H1 (cell line): Measurements from ENCODE around the gene ADGRL3.

Experiments
- CREB1 ChIP-seq: IDR thresholded peaks from 2 replicates; pipeline ENCODE4 v1.6.1; 2012; ENCODE audit warnings: inconsistent platforms
- CTCF ChIP-seq, 3 experiments: IDR thresholded peaks; 1 replicate in 2 of 3; 2 replicates in 1 of 3; pipeline versions ENCODE4 v1.5.1 to v1.6.1; 2011; ENCODE audit warnings: low read length in 3 of 3, mild to moderate bottlenecking in 3 of 3, inconsistent platforms in 2 of 3, low read depth in 1 of 3, moderate library complexity in 1 of 3; ENCODE audit not compliant: insufficient read depth in 1 of 3; ENCODE audit errors: control extremely low read depth in 1 of 3
- NRF1 ChIP-seq: IDR thresholded peaks from 2 replicates; pipeline ENCODE4 v1.6.1; 2011; ENCODE audit warnings: mild to moderate bottlenecking, low read depth, low read length, improper control_type of control experiment
- POLR2A ChIP-seq, 2 experiments: IDR thresholded peaks; 1 replicate in 1 of 2; 2 replicates in 1 of 2; pipeline ENCODE4 v1.6.1; 2011; ENCODE audit warnings: low read depth in 2 of 2, low read length in 2 of 2, mild to moderate bottlenecking in 2 of 2; ENCODE audit errors: control extremely low read depth in 1 of 2
- ZNF274 ChIP-seq: IDR thresholded peaks from 2 replicates; pipeline ENCODE4 v1.7.0; 2012; ENCODE audit warnings: low read length, borderline replicate concordance; ENCODE audit errors: extremely low read depth

- TF ChIP-seq POLR2A (IDR thresholded peaks at IDR 0.05; ENCODE audit: control extremely low read depth in 1 of 2, low read depth in 2 of 2, low read length in 2 of 2) (peak in 1 of 2 experiments; percentile 59; a peak in 1 of 3 replicates), CTCF (IDR thresholded peaks at IDR 0.05; ENCODE audit: control extremely low read depth in 1 of 3, insufficient read depth in 1 of 3, low read depth in 1 of 3, low read length in 3 of 3) (no peak), ZNF274 (no peak), CREB1 (no peak), NRF1 (no peak)
Observed at GRCh38 chr4:61753739-61754138, 553.6 kb downstream of the ADGRL3 start.
